ENCODE measurements around the gene LHX1. TPM values are rescaled to one million over a fixed set of nuclear protein-coding genes. Genes with fewer than 3 reads are reported as not detected.

LHX1 gene
- total and polyA plus RNA-seq, 2 of the 8 experiments (the other 6 are each of a cell fraction or from before 2014, with no cell fraction given): 0.26 to 0.93 TPM

GRCh38 chr17:36913132-36913531 lies 24.1 kb upstream of the LHX1 start (continued):
- no peak for TF ChIP-seq RFX5 (IDR thresholded peaks at IDR 0.05; ENCODE audit: borderline replicate concordance, low read depth, low read length)

Measured in H1 (cell line).